ENCODE measurements around the gene MITF.

MITF gene, protein sequence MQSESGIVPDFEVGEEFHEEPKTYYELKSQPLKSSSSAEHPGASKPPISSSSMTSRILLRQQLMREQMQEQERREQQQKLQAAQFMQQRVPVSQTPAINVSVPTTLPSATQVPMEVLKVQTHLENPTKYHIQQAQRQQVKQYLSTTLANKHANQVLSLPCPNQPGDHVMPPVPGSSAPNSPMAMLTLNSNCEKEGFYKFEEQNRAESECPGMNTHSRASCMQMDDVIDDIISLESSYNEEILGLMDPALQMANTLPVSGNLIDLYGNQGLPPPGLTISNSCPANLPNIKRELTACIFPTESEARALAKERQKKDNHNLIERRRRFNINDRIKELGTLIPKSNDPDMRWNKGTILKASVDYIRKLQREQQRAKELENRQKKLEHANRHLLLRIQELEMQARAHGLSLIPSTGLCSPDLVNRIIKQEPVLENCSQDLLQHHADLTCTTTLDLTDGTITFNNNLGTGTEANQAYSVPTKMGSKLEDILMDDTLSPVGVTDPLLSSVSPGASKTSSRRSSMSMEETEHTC

GRCh38 chr3:69739204-69740102, at the start of gene MITF:
MITF (plus strand) TSS chr3:69739464; CDS start chr3:69739598, 134 bp downstream.
- DNase-seq = peak; percentile 7

- no peak for DNase-seq
Observed at GRCh38 chr3:69691860-69692259, 47.4 kb upstream of the MITF start.

- no peak for DNase-seq
Observed at GRCh38 chr3:69692761-69693160, 46.5 kb upstream of the MITF start.

DNA sequence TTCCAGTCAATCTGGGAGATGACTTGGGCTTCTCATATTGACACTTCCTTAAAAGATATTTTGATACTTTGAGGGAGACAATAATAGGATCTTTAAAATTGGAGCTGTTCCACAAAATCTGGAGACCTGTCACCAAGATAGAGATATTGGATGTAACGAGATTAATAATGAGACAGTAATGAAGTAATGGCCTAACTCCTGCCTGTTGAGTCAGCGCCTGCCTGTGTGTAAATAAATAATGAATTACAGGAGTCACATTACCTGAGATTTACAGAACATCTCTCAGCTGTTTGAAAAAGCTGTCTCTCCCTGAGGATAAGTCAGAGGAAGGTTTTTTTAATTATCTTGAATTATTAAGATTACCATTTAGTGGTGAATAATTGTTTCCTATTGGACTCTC, 43.8 kb upstream of the MITF start:
- DNase-seq = no peak

- no peak for DNase-seq
Observed at GRCh38 chr3:69695933-69696332, 43.3 kb upstream of the MITF start.

DNA sequence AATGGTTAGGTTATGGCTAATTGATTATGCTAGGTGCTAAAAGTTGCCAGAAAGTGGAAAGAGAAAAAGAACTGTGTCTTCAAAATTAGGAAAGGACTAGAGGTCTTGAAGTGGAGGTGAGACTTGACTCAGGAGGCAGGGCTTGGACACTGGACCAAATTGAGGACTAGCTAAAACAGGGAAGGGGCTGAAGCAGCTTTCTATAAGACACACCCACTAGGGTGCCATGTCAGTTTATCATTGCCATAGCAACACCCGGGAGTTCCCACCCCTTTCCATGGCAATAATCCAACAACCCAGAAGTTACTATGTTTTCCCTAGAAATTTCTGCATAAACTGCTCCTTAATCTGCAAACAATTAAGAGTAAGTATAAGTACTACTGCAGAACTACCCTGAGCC, 42.9 kb upstream of the MITF start:
- DNase-seq = no peak

DNA sequence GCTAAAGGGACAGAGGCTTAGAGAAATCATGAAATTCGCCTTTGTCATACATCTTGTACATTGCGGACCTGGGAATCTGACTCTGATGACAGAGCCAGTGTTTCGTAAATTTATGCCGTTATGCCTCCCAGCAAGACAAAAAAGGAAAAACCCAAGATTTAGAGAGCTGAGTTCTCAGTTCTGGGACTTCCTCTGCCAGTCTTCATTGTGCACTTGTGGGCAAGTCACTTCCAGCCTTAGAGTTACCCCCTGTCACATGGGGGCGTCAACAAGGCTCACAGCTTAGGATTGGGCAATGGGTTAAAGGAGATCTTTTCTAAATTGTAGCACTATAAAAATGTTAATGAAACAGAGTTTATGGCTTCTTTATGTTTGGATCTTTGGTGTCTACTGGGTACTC, 41.9 kb upstream of the MITF start:
- DNase-seq = no peak

DNA sequence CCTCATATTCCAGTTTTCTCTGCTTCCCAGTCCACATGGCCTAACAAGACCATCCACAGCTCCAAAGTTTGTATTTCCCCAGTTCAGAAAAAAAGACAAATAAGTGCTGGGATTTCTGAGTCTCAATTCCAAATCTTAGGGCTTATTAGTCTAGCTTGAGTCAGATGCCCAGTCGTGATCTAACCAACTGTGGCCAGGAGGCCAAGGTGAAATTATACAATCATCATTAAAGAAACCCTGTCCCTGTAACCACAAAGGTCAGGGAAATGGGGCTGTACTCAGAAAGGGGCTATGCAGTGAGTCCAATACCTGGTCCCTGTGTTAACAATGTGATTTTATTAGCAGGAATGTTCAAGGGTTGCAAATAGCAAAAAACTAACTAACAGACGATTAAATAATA, 40.5 kb upstream of the MITF start:
- DNase-seq = no peak

DNA sequence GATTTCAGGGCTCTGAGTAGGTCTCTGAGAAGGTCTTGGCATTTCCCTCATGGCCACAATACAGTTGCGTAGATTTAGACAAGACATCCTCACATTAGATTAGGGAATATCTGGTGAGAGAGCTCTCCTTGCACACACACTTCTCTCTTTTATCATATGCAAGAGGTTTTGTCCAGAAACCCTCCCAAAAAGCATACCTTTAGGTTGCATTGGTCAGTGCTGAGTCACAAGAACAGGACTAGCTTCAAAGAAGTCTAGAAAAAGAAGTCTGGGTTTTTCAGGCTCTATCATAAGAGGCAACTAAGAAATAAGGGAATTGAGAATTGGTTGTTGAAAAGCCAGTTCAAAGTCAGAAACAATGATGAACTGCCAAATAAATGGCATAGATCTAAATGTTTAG, 40.1 kb upstream of the MITF start:
- DNase-seq = no peak

DNA sequence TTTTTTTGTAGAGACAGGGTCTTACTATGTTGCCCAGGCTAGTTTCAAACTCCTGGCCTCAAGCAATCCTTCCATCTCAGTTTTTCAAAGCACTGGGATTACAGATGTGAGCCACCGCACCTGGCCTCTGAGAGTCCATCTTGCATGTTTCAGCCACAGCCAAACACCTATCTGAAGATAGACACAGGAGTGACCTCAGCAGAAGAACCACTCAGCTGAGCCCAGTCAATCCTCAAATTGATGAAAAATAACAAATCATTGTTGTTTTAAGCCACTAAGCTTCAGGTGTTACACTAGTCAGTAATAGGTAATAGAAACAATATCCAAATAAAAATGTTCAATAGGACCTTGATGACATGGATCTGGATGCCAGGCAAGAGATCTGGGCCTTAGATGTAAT, 38.3 kb upstream of the MITF start:
- no peak for DNase-seq

GRCh38 chr3:69710153-69710977, 28.9 kb upstream of the MITF start:
- DNase-seq = no peak

DNA sequence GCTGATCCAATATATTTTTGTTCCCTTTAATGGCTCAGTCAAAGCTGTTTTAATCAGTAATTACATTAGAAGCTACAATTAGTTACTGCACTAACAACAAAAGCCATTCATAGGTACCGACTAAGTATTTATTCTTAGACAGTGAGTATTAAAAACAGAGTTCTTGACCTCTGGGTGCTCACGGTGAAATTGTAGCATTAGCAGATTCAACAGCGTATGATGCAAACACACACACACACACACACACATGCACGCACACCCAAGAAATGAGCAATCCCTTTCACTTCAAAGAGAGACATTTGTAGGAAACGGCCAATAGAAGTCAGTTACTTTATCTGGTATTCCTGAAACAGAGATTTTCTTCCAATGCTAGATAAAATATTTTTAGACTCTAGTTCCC, 27.0 kb upstream of the MITF start:
- DNase-seq = no peak

DNA sequence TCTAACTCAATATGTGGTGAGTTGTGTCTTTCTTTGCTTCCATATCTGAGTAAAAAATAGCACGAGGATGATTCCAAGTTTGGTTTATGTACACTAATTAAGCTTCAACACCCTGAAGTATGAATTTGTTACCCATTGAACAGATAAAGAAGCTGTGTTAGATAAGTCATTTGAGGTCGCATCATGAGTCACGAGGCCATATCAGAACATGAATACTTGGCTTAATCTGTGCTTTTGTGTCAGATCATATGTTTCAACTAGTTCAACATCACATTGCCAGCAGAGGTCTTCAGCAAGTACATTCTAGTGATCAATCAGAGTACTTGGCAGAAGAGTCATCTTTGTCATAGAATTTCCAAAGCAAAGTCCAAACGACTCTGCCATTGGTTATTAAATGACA, 26.3 kb upstream of the MITF start:
- DNase-seq = no peak

GRCh38 chr3:69715204-69715603, 24.1 kb upstream of the MITF start:
- no peak for DNase-seq

GRCh38 chr3:69716119-69716518, 23.1 kb upstream of the MITF start:
- DNase-seq = no peak

- DNase-seq = no peak
Observed at GRCh38 chr3:69718866-69719586, 20.2 kb upstream of the MITF start.

DNA sequence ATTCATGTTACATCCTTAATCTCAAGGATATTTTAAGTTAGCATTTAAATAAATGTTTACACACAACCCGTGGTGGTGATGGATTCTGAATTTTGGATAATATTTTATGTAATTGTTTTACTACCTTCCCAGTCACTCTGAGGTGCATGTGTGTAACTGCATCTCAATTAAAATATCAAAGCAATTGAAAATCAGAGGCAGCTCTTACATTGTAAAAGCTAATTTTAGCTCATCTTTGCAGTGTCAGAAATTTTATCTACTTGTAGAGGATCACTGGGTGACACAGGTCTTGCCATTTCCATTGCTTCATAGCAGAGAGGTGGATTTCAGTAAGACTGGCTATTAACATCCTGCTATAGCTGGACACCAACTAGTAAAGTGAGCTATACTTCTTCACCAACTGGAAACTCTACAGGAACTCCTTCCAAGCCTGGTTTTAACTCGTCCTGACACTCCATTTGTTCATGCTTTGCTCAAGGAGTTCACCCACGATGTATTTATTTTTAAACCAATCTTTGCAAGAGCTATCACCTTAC, 19.6 kb upstream of the MITF start:
- no peak for DNase-seq

DNA sequence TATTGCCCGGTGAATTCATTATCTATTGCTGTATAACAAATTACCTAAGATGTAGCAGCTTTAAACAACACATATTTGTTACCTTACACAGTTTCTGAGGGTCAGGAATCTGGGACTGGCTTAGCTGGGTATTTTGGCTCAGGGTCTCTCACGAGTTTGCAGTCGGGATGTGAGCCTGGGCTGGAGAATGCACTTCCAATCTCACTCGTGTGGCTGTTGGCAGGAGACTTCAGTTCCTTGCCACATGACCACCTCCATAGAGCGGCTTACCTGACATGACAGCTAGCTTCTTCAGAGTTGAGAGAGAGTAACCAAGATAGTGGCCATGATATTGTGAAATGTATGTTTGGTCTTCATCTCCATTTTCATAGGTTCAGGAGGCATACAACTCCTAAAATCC, 18.4 kb upstream of the MITF start:
- no peak for DNase-seq

- DNase-seq = no peak
Observed at GRCh38 chr3:69723389-69723788, 15.9 kb upstream of the MITF start.

GRCh38 chr3:69724722-69725435, 14.4 kb upstream of the MITF start:
- DNase-seq = no peak

GRCh38 chr3:69725994-69726571, 13.2 kb upstream of the MITF start:
- no peak for DNase-seq

Measured in NCI-H2081 treated with DMSO at 0.1 percent for 48 hours (cell line).